IMR-90 (cell line): Measurements from ENCODE around the gene NXPH3. TPM values are rescaled to one million over a fixed set of nuclear protein-coding genes. Genes with fewer than 3 reads are reported as not detected.

Experiments
- ATAC-seq: fragments of 200-7000 bp; cut with Tn5 transposase; 2 replicates; pipeline ENCODE4 v1.9.1; 2020; ENCODE audit warnings: low read depth, mild to moderate bottlenecking, moderate library complexity
- BruUV-seq: library from RNA; stranded (reverse); fragments of 400-500 nt; replicated peaks from 2 replicates; lab custom pipeline; 2021; lab: Mats Ljungman, UMichigan
- CTCF ChIA-PET: fragments of 300-600 bp; formaldehyde crosslinking; extraction: SDS; loops from one replicate; lab custom pipeline; 2021; ENCODE audit warnings: antibody characterized with exemption; lab: Yijun Ruan, JAX
- POLR2A ChIA-PET: fragments of 300-600 bp; sonication (Branson Sonifier 250); formaldehyde crosslinking; loops from one replicate; lab custom pipeline; 2022; ENCODE audit warnings: antibody characterized with exemption; ENCODE audit not compliant: unreplicated experiment; lab: Charles Lee
- DNase-seq: peaks from one replicate; pipeline ENCODE4 v3.0.0; 2013
- H2AFZ ChIP-seq: replicated peaks from 2 replicates; pipeline ENCODE3; 2013; ENCODE audit warnings: low read length, mild to moderate bottlenecking; ENCODE audit not compliant: poor library complexity
- H2AK5ac ChIP-seq: 2 replicates; pipeline ENCODE4 v1.6.1; 2013; ENCODE audit warnings: low read depth, low read length, inconsistent platforms
- H2AK9ac ChIP-seq: replicated peaks from 2 replicates; pipeline ENCODE3; 2013; ENCODE audit warnings: mild to moderate bottlenecking, low read depth, low read length, moderate library complexity; ENCODE audit not compliant: poor library complexity
- H2BK120ac ChIP-seq: 2 replicates; pipeline ENCODE4 v1.6.1; 2013; ENCODE audit warnings: low read depth, low read length, inconsistent platforms
- H2BK15ac ChIP-seq: 3 replicates; pipeline ENCODE4 v1.6.1; 2013; ENCODE audit warnings: low read depth, low read length, inconsistent platforms
- H2BK20ac ChIP-seq: 2 replicates; pipeline ENCODE4 v1.6.1; 2013; ENCODE audit warnings: low read depth, mild to moderate bottlenecking, inconsistent platforms, low read length, moderate library complexity
- H2BK5ac ChIP-seq: 2 replicates; pipeline ENCODE4 v1.6.1; 2013; ENCODE audit warnings: mild to moderate bottlenecking, low read depth, low read length, inconsistent platforms; ENCODE audit not compliant: poor library complexity, severe bottlenecking
- H3K14ac ChIP-seq: replicated peaks from 2 replicates; pipeline ENCODE4 v1.6.1; 2013; ENCODE audit warnings: low read depth, low read length, inconsistent platforms
- H3K18ac ChIP-seq: 2 replicates; pipeline ENCODE4 v1.6.1; 2013; ENCODE audit warnings: low read depth, low read length, control low read depth
- H3K23ac ChIP-seq: 2 replicates; pipeline ENCODE4 v1.6.1; 2013; ENCODE audit warnings: low read depth, low read length, inconsistent platforms
- H3K27ac ChIP-seq: 2 replicates; pipeline ENCODE4 v1.5.1; 2013; ENCODE audit warnings: mild to moderate bottlenecking, control low read depth, low read length; ENCODE audit not compliant: insufficient read depth
- H3K27me3 ChIP-seq: 2 replicates; pipeline ENCODE4 v1.6.1; 2013; ENCODE audit warnings: low read length; ENCODE audit not compliant: control insufficient read depth, insufficient read depth
- H3K36me3 ChIP-seq: 2 replicates; pipeline ENCODE4 v1.6.1; 2013; ENCODE audit warnings: low read length, mixed read lengths; ENCODE audit not compliant: control insufficient read depth, insufficient read depth
- H3K4ac ChIP-seq: 2 replicates; pipeline ENCODE4 v1.6.1; 2013; ENCODE audit warnings: low read depth, low read length, inconsistent platforms
- H3K4me1 ChIP-seq: 2 replicates; pipeline ENCODE4 v1.6.1; 2013; ENCODE audit warnings: low read length, mixed read lengths; ENCODE audit not compliant: control insufficient read depth, insufficient read depth
- H3K4me2 ChIP-seq: 2 replicates; pipeline ENCODE4 v1.6.1; 2013; ENCODE audit warnings: low read depth, mild to moderate bottlenecking, control low read depth, low read length, moderate library complexity
- H3K4me3 ChIP-seq: 2 replicates; pipeline ENCODE4 v1.5.1; 2013; ENCODE audit warnings: low read depth, mild to moderate bottlenecking, control low read depth, low read length, moderate library complexity; ENCODE audit not compliant: insufficient read depth
- H3K56ac ChIP-seq: 2 replicates; pipeline ENCODE4 v1.6.1; 2013; ENCODE audit warnings: low read length, inconsistent platforms; ENCODE audit not compliant: insufficient read depth; ENCODE audit errors: extremely low read depth
- H3K79me1 ChIP-seq, 2 experiments: 2 replicates each; pipeline ENCODE4 v1.6.1; 2013; ENCODE audit warnings: low read length in 2 of 2, inconsistent platforms in 1 of 2, low read depth in 1 of 2
- H3K9ac ChIP-seq: 2 replicates; pipeline ENCODE4 v1.6.1; 2013; ENCODE audit warnings: low read depth, low read length, control low read depth
- H3K9me1 ChIP-seq: 2 replicates; pipeline ENCODE4 v1.6.1; 2013; ENCODE audit warnings: low read length, inconsistent platforms; ENCODE audit not compliant: insufficient read depth
- H3K9me3 ChIP-seq: 2 replicates; pipeline ENCODE4 v1.6.1; 2013; ENCODE audit warnings: low read length; ENCODE audit not compliant: control insufficient read depth, insufficient read depth
- H4K20me1 ChIP-seq: 2 replicates; pipeline ENCODE4 v1.6.1; 2013; ENCODE audit warnings: low read length, inconsistent platforms; ENCODE audit not compliant: insufficient read depth
- H4K5ac ChIP-seq: 2 replicates; pipeline ENCODE4 v1.6.1; 2013; ENCODE audit warnings: mild to moderate bottlenecking, low read depth, low read length, control low read depth
- H4K8ac ChIP-seq, 2 experiments: 2 replicates each; pipeline ENCODE4 v1.6.1; 2013; ENCODE audit warnings: low read depth in 2 of 2, low read length in 2 of 2, control low read depth in 1 of 2, inconsistent platforms in 1 of 2
- H4K91ac ChIP-seq: 2 replicates; pipeline ENCODE4 v1.6.1; 2013; ENCODE audit warnings: low read depth, low read length, inconsistent platforms; ENCODE audit not compliant: insufficient read depth
- BHLHE40 ChIP-seq: fragments of 150-350 bp; IDR thresholded peaks from 2 replicates; pipeline ENCODE4 v1.6.1; 2016; ENCODE audit warnings: mild to moderate bottlenecking, low read depth, low read length
- CEBPB ChIP-seq: IDR thresholded peaks from 2 replicates; pipeline ENCODE4 v1.6.1; 2012; ENCODE audit warnings: low read depth, low read length, improper control_type of control experiment
- FOS ChIP-seq: fragments of 150-350 bp; IDR thresholded peaks from 2 replicates; pipeline ENCODE4 v1.6.1; 2016; ENCODE audit warnings: low read depth, low read length
- MAFK ChIP-seq: IDR thresholded peaks from 2 replicates; pipeline ENCODE4 v1.6.1; 2012; ENCODE audit warnings: low read depth, low read length, improper control_type of control experiment
- MAZ ChIP-seq: IDR thresholded peaks from 2 replicates; pipeline ENCODE4 v1.6.1; 2012; ENCODE audit warnings: low read depth, mild to moderate bottlenecking, low read length, improper control_type of control experiment, moderate library complexity, borderline replicate concordance
- MXI1 ChIP-seq: IDR thresholded peaks from 2 replicates; pipeline ENCODE4 v1.6.1; 2012; ENCODE audit warnings: low read depth, mild to moderate bottlenecking, low read length, moderate library complexity, borderline replicate concordance
- NFE2L2 ChIP-seq: fragments of 150-350 bp; IDR thresholded peaks from 2 replicates; pipeline ENCODE4 v1.6.1; 2016; ENCODE audit warnings: low read depth, mild to moderate bottlenecking, low read length
- POLR2A ChIP-seq: IDR thresholded peaks from 2 replicates; pipeline ENCODE4 v1.6.1; 2012; ENCODE audit warnings: mild to moderate bottlenecking, low read depth, low read length
- RCOR1 ChIP-seq: IDR thresholded peaks from 2 replicates; pipeline ENCODE4 v1.6.1; 2012; ENCODE audit warnings: mild to moderate bottlenecking, low read length, improper control_type of control experiment; ENCODE audit not compliant: insufficient replicate concordance
- SMC3 ChIP-seq: fragments of 150-350 bp; IDR thresholded peaks from 2 replicates; pipeline ENCODE4 v1.6.1; 2016; ENCODE audit warnings: low read depth, mild to moderate bottlenecking, antibody characterized with exemption, low read length, moderate library complexity
- WGBS, 2 experiments: methylation state at CpG; one replicate each; pipeline versions ENCODE4 v1.1.5 to v1.1.7; 2013; ENCODE audit warnings: missing lambda C conversion rate in 2 of 2; ENCODE audit not compliant: insufficient read length in 1 of 2; ENCODE audit errors: extremely low coverage in 2 of 2; 5-methylcytosine and 5-hydroxymethylcytosine counted together
- dilution Hi-C: fragments of 300-500 bp; cut with HindIII; formaldehyde crosslinking; loops from one replicate; pipeline ENCODE4 v1.14.3; 2018; ENCODE audit warnings: low sequenced_read_pairs; ENCODE audit not compliant: unreplicated experiment
- in situ Hi-C: fragments of 300-500 bp; cut with MboI; formaldehyde crosslinking; loops from 3 replicates; pipeline ENCODE4 v1.14.3; 2019; ENCODE audit warnings: low sequenced_read_pairs, inconsistent platforms, mixed read lengths
- intact Hi-C: fragments of 100-400 bp; cut with micrococcal nuclease; formaldehyde crosslinking; loops from 2 replicates; pipeline ENCODE4 v1.10.0; 2022
- polyA plus RNA-seq, 3 experiments: library from polyadenylated mRNA; depleted of rRNA; stranded (reverse); fragments of >200 nt; gene quantifications; 2 replicates each; pipeline ENCODE4 v1.2.3, GENCODE V29; 2012; ENCODE audit warnings: low replicate concordance in 1 of 3
- total RNA-seq: library from RNA; depleted of rRNA; stranded (reverse); fragments of >200 nt; gene quantifications from 2 replicates; pipeline ENCODE4 v1.2.3, GENCODE V29; 2012
- TF ChIP-seq, protein P1 (sequence below): fragments of 150-350 bp; IDR thresholded peaks from 2 replicates; pipeline ENCODE4 v1.6.1; 2016; ENCODE audit warnings: low read depth, mild to moderate bottlenecking, low read length, moderate library complexity, borderline replicate concordance
- TF ChIP-seq, protein P2 (sequence below): fragments of 150-350 bp; IDR thresholded peaks from 2 replicates; pipeline ENCODE4 v1.6.1; 2017; ENCODE audit warnings: mild to moderate bottlenecking, antibody characterized with exemption, low read length, low read depth

Gene NXPH3
- total and polyA plus RNA-seq, 2 of the 4 experiments (the other 2 are of a cell fraction) = 0.18 to 0.31 TPM

DNA sequence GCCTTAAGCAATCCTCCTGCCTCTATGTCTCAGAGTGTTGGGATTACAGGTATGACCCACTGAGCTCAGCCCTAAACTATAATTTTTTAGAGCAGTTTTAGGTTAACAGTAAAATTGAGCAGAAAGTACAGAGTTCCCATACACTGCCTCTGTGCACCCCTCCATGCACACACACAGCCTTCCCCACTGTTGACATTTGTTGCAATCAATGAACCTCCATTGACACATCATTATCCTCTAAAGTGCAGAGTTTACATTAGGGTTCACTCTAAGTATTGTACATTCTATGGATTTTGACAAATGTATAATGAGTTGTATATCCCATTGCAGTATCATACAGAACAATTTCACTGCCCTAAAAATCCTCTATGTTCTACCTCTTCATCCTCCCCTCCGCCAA lies 45.6 kb upstream of the NXPH3 start:
- Histone ChIP-seq H2BK120ac (no peak overlapping the region), H3K18ac (no peak overlapping the region), H3K56ac (no peak overlapping the region), H2BK5ac (no peak overlapping the region), H3K9me3 (no peaks in the 10 kb centered on the region), H3K4me3 (no peak overlapping the region), H3K9ac (no peak overlapping the region), H2AFZ (no peak overlapping the region), H3K79me1 (no peaks in the 10 kb centered on the region), H3K23ac (no peak overlapping the region), H3K4me2 (no peak overlapping the region), H3K4ac (no peak overlapping the region), H3K14ac (no peak overlapping the region), H3K4me1 (no peaks in the 10 kb centered on the region), H2AK9ac (no peak overlapping the region), H4K20me1 (no peaks in the 10 kb centered on the region), H3K27me3 (peaks cover 65% of the 10 kb centered on the region), H2BK20ac (no peak overlapping the region), H4K8ac (no peak overlapping the region), H2AK5ac (no peak overlapping the region), H4K91ac (no peak overlapping the region), H4K5ac (no peak overlapping the region), H3K36me3 (no peaks in the 10 kb centered on the region), H3K27ac (no peak overlapping the region), H2BK15ac (no peak overlapping the region), H3K9me1 (no peaks in the 10 kb centered on the region)
- DNase-seq (no peak), ATAC-seq (no peak)
- intact Hi-C loops = no loop called here
- TF ChIP-seq RCOR1 (no peak), MAFK (no peak), POLR2A (no peak), NFE2L2 (no peak), MAZ (no peak), CEBPB (no peak), MXI1 (no peak), BHLHE40 (no peak), SMC3 (no peak), FOS (no peak)
- TF ChIP-seq, protein P1, sequence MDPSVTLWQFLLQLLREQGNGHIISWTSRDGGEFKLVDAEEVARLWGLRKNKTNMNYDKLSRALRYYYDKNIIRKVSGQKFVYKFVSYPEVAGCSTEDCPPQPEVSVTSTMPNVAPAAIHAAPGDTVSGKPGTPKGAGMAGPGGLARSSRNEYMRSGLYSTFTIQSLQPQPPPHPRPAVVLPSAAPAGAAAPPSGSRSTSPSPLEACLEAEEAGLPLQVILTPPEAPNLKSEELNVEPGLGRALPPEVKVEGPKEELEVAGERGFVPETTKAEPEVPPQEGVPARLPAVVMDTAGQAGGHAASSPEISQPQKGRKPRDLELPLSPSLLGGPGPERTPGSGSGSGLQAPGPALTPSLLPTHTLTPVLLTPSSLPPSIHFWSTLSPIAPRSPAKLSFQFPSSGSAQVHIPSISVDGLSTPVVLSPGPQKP = no peak
- TF ChIP-seq, protein P2, sequence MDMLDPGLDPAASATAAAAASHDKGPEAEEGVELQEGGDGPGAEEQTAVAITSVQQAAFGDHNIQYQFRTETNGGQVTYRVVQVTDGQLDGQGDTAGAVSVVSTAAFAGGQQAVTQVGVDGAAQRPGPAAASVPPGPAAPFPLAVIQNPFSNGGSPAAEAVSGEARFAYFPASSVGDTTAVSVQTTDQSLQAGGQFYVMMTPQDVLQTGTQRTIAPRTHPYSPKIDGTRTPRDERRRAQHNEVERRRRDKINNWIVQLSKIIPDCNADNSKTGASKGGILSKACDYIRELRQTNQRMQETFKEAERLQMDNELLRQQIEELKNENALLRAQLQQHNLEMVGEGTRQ = no peak
- WGBS, 2 experiments = no CpG with 5 or more reads among the region's 1 CpG
- no TSS peak for BruUV-seq
- ChIA-PET POLR2A (no interaction called here), CTCF (no interaction called here)
- in situ Hi-C loops = no loop called here
- dilution Hi-C loops = no loop called here
